ENCODE results near the gene RNASE9.
"Not testable (repeated sequence)": the region's sequence is repeated elsewhere in the genome, so short reads cannot be mapped to it uniquely, and the experiment has no call there.

RNASE9 gene

GRCh38 chr14:20560961-20561360 lies at the start of gene RNASE9:
TSS of gene RNASE9 (minus strand) at chr14:20561047.
- no peak within 1 kb of the TSS for H3K27ac ChIP-seq
- no peak for DNase-seq (ENCODE audit: low read depth, low spot score)

- peak overlapping the region; percentile 45 for H3K27ac ChIP-seq
Measured at GRCh38 chr14:20610002-20610765, 49.3 kb upstream of the RNASE9 start.

GRCh38 chr14:20609215-20610001 lies 48.6 kb upstream of the RNASE9 start:
- peak overlapping the region; percentile 45 for H3K27ac ChIP-seq
- peak; percentile 59 for DNase-seq (ENCODE audit: low read depth, low spot score)

More at GRCh38 chr14:20610002-20610765, 49.3 kb upstream of the RNASE9 start:
- DNase-seq (ENCODE audit: low read depth, low spot score): no peak

GRCh38 chr14:20608383-20609110 lies 47.7 kb upstream of the RNASE9 start:
- no peak for DNase-seq (ENCODE audit: low read depth, low spot score)
- no peak overlapping the region for H3K27ac ChIP-seq

- no peak for DNase-seq (ENCODE audit: low read depth, low spot score)
Measured at GRCh38 chr14:20607617-20608016, 46.8 kb upstream of the RNASE9 start.

GRCh38 chr14:20606902-20607242 lies 46.0 kb upstream of the RNASE9 start:
- DNase-seq (ENCODE audit: low read depth, low spot score): no peak
- no peak overlapping the region for H3K27ac ChIP-seq

More at GRCh38 chr14:20607617-20608016, 46.8 kb upstream of the RNASE9 start:
- no peak overlapping the region for H3K27ac ChIP-seq

GRCh38 chr14:20606190-20606901 lies 45.5 kb upstream of the RNASE9 start:
- DNase-seq (ENCODE audit: low read depth, low spot score): no peak
- H3K27ac ChIP-seq: no peak overlapping the region

- H3K27ac ChIP-seq: no peak overlapping the region
- no peak for DNase-seq (ENCODE audit: low read depth, low spot score)
Measured at GRCh38 chr14:20603813-20604690, 43.2 kb upstream of the RNASE9 start.

GRCh38 chr14:20602583-20602982 lies 41.7 kb upstream of the RNASE9 start:
- DNase-seq (ENCODE audit: low read depth, low spot score): no peak
- H3K27ac ChIP-seq: no peak overlapping the region

- H3K27ac ChIP-seq: no peak overlapping the region
- no peak for DNase-seq (ENCODE audit: low read depth, low spot score)
Measured at GRCh38 chr14:20601522-20601921, 40.7 kb upstream of the RNASE9 start.

GRCh38 chr14:20597108-20597507 lies 36.3 kb upstream of the RNASE9 start:
- H3K27ac ChIP-seq: no peak overlapping the region
- no peak for DNase-seq (ENCODE audit: low read depth, low spot score)

- H3K27ac ChIP-seq; DNase-seq (ENCODE audit: low read depth, low spot score): not testable (repeated sequence)
Measured at GRCh38 chr14:20595726-20596125, 34.9 kb upstream of the RNASE9 start.

GRCh38 chr14:20592574-20592973 lies 31.7 kb upstream of the RNASE9 start:
- DNase-seq (ENCODE audit: low read depth, low spot score): no peak
- H3K27ac ChIP-seq: no peak overlapping the region

- no peak within 1 kb of the TSS for H3K27ac ChIP-seq
- no peak for DNase-seq (ENCODE audit: low read depth, low spot score)
Measured at GRCh38 chr14:20591235-20591634, 30.4 kb upstream of the RNASE9 start, which contains the start of gene RNASE12. TSS of gene RNASE12 (minus strand) at chr14:20591376. CDS start at chr14:20590723, 653 bp downstream.

- H3K27ac ChIP-seq: no peak within 1 kb of the TSS
- DNase-seq (ENCODE audit: low read depth, low spot score): no peak
Measured at GRCh38 chr14:20587489-20588154, 26.8 kb upstream of the RNASE9 start, which contains the start of gene RNASE11. TSS of gene RNASE11 (minus strand) at chr14:20588001.

- DNase-seq (ENCODE audit: low read depth, low spot score): no peak
- no peak overlapping the region for H3K27ac ChIP-seq
Measured at GRCh38 chr14:20583908-20584307, 23.1 kb upstream of the RNASE9 start.

GRCh38 chr14:20583142-20583541 lies 22.3 kb upstream of the RNASE9 start:
- no peak for DNase-seq (ENCODE audit: low read depth, low spot score)
- H3K27ac ChIP-seq: no peak overlapping the region

GRCh38 chr14:20580242-20580641 lies 19.4 kb upstream of the RNASE9 start:
- no peak for DNase-seq (ENCODE audit: low read depth, low spot score)
- no peak overlapping the region for H3K27ac ChIP-seq

Data from epithelial cell of prostate (primary cell).